Measurements from ENCODE around the gene KLHL13. TPM values are rescaled to one million over a fixed set of nuclear protein-coding genes. Genes with fewer than 3 reads are reported as not detected.

KLHL13 gene
- total RNA-seq, 1 donor from 2014 or later, result not detected

GRCh38 chrX:117992192-117992723 lies 124.4 kb downstream of the KLHL13 start:
- H3K4me3 Mint-ChIP-seq, result no peak overlapping the region
- DNase-seq, result no peak

GRCh38 chrX:117990438-117990837 lies 126.2 kb downstream of the KLHL13 start:
- no peak overlapping the region for H3K4me3 Mint-ChIP-seq
- no peaks in the 10 kb centered on the region for H3K9me3 Mint-ChIP-seq
- no peaks in the 10 kb centered on the region for H3K27me3 Mint-ChIP-seq

More at GRCh38 chrX:117992192-117992723, 124.4 kb downstream of the KLHL13 start:
- TF ChIP-seq CTCF (IDR thresholded peaks at IDR 0.05), result no peak
- no peaks in the 10 kb centered on the region for H3K27me3 Mint-ChIP-seq
- no peaks in the 10 kb centered on the region for H3K36me3 Mint-ChIP-seq (ENCODE audit: low read depth)
- H3K27ac Mint-ChIP-seq, result no peak overlapping the region
- CTCF ChIA-PET, result no interaction called here
- H3K9me3 Mint-ChIP-seq, result no peaks in the 10 kb centered on the region
- intact Hi-C loops (cut with micrococcal nuclease), result no loop called here
- H3K4me1 Mint-ChIP-seq, result no peaks in the 10 kb centered on the region
- POLR2A ChIA-PET, result no interaction called here
- ATAC-seq (ENCODE audit: low read depth), result no peak

GRCh38 chrX:117989512-117989911 lies 127.1 kb downstream of the KLHL13 start:
- Mint-ChIP-seq H3K9me3 (no peaks in the 10 kb centered on the region), H3K27me3 (no peaks in the 10 kb centered on the region), H3K27ac (no peak overlapping the region), H3K36me3 (ENCODE audit: low read depth) (no peaks in the 10 kb centered on the region), H3K4me3 (no peak overlapping the region), H3K4me1 (no peaks in the 10 kb centered on the region)
- TF ChIP-seq CTCF (IDR thresholded peaks at IDR 0.05), result no peak
- DNase-seq (no peak), ATAC-seq (ENCODE audit: low read depth) (no peak)
- intact Hi-C loops (cut with micrococcal nuclease), result no loop called here
- ChIA-PET CTCF (no interaction called here), POLR2A (no interaction called here)

More at GRCh38 chrX:117990438-117990837, 126.2 kb downstream of the KLHL13 start:
- ATAC-seq (ENCODE audit: low read depth) (no peak), DNase-seq (no peak)
- ChIA-PET CTCF (no interaction called here), POLR2A (no interaction called here)
- no peak for TF ChIP-seq CTCF (IDR thresholded peaks at IDR 0.05)
- Mint-ChIP-seq H3K27ac (no peak overlapping the region), H3K4me1 (no peaks in the 10 kb centered on the region), H3K36me3 (ENCODE audit: low read depth) (no peaks in the 10 kb centered on the region)
- intact Hi-C loops (cut with micrococcal nuclease), result no loop called here

- ChIA-PET CTCF (no interaction called here), POLR2A (no interaction called here)
- no peak overlapping the region for H3K4me3 Mint-ChIP-seq
- H3K27me3 Mint-ChIP-seq, result no peaks in the 10 kb centered on the region
- DNase-seq, result no peak
- no peaks in the 10 kb centered on the region for H3K9me3 Mint-ChIP-seq
- no peaks in the 10 kb centered on the region for H3K4me1 Mint-ChIP-seq
- no peak for TF ChIP-seq CTCF (IDR thresholded peaks at IDR 0.05)
- ATAC-seq (ENCODE audit: low read depth), result no peak
- H3K36me3 Mint-ChIP-seq (ENCODE audit: low read depth), result no peaks in the 10 kb centered on the region
- intact Hi-C loops (cut with micrococcal nuclease), result no loop called here
- no peak overlapping the region for H3K27ac Mint-ChIP-seq
Measured at GRCh38 chrX:117987373-117987772, 129.2 kb downstream of the KLHL13 start.

GRCh38 chrX:117985241-117985640 lies 131.4 kb downstream of the KLHL13 start:
- Mint-ChIP-seq H3K36me3 (ENCODE audit: low read depth) (no peaks in the 10 kb centered on the region), H3K27me3 (no peaks in the 10 kb centered on the region), H3K9me3 (no peaks in the 10 kb centered on the region), H3K4me3 (no peak overlapping the region), H3K4me1 (no peaks in the 10 kb centered on the region), H3K27ac (no peak overlapping the region)
- DNase-seq, result no peak
- intact Hi-C loops (cut with micrococcal nuclease), result no loop called here
- ChIA-PET POLR2A (no interaction called here), CTCF (no interaction called here)
- no peak for ATAC-seq (ENCODE audit: low read depth)
- no peak for TF ChIP-seq CTCF (IDR thresholded peaks at IDR 0.05)
